Prostate gland (tissue), 2 donors: ENCODE measurements around the gene ABCA13. TPM values are rescaled to one million over a fixed set of nuclear protein-coding genes. Genes with fewer than 3 reads are reported as not detected.

ENCODE experiments used
- DNase-seq: peaks from one replicate; pipeline ENCODE4 v3.0.0-alpha.2; 2019; ENCODE audit warnings: low spot score
- H3K27ac ChIP-seq, 2 donors: fragments of 200-600 bp; sonication (generic); 2 replicates each; pipeline ENCODE4 v1.5.1; 2017 to 2019
- H3K27me3 ChIP-seq: fragments of 200-600 bp; sonication (generic); replicated peaks from 2 replicates; pipeline ENCODE4 v1.5.1; 2019; ENCODE audit not compliant: insufficient read depth
- H3K36me3 ChIP-seq, 2 donors: fragments of 200-600 bp; sonication (generic); 1 replicate in 1 of 2; 2 replicates in 1 of 2; pipeline versions ENCODE4 v1.5.1 to v1.8.1; 2017 to 2019
- H3K4me1 ChIP-seq: fragments of 200-600 bp; sonication (generic); replicated peaks from 2 replicates; pipeline ENCODE4 v1.5.1; 2019
- H3K4me3 ChIP-seq, 2 donors: fragments of 200-600 bp; sonication (generic); 2 replicates each; pipeline ENCODE4 v1.5.1; 2017 to 2019
- H3K9me3 ChIP-seq: fragments of 200-600 bp; sonication (generic); 2 replicates; pipeline ENCODE4 v1.5.1; 2017
- CTCF ChIP-seq, 4 experiments: fragments of 200-600 bp in 2 of 4; fragments of 450-650 bp in 2 of 4; sonication (generic) in 2 of 4; IDR thresholded peaks; 1 replicate in 3 of 4; 2 replicates in 1 of 4; pipeline ENCODE4 v1.5.1; 2016 to 2019; ENCODE audit warnings: antibody characterized with exemption in 4 of 4, mild to moderate bottlenecking in 2 of 4, moderate library complexity in 2 of 4
- POLR2A ChIP-seq: fragments of 450-650 bp; IDR thresholded peaks from one replicate; pipeline ENCODE4 v1.6.1; 2016; ENCODE audit warnings: antibody characterized with exemption, mild to moderate bottlenecking
- POLR2AphosphoS5 ChIP-seq: sonication (generic); formaldehyde crosslinking; IDR thresholded peaks from one replicate; pipeline ENCODE4 v1.6.1; 2017; ENCODE audit warnings: antibody characterized with exemption
- WGBS: methylation state at CpG from one replicate; pipeline ENCODE4 v1.1.5; 2018; 5-methylcytosine and 5-hydroxymethylcytosine counted together
- intact Hi-C: fragments of 100-400 bp; cut with DNase I; formaldehyde crosslinking; loops from one replicate; pipeline ENCODE4 v1.14.2; 2022
- total RNA-seq, 2 donors: library from RNA; depleted of rRNA; stranded (reverse); fragments of >200 nt; gene quantifications; one replicate each; pipeline ENCODE4 v1.1.0, GENCODE V29; 2016

ABCA13 gene
- total RNA-seq, 2 donors from 2014 or later, result 0.14 to 3.5 TPM

DNA sequence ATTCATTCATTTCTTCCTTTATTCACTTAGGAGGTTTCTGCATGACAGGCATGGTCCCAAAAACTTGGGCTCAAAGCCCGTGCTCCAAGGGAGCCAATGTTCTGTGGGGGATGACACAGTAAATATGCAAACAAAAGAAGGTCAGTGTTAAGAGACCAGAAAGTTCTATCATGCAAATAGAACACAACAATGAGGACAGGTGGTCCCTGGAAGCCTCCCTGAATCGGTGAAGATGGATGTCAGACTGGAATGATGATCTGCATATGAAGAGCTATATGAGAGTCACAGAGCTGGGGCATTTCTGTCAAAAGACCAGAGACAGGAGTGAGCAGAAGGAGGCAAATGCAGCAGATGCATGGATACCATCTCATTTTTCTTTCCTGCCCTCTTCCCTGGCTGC lies 129.0 kb downstream of the ABCA13 start:
- intact Hi-C loops, result no loop called here
- H3K27me3 ChIP-seq, result no peaks in the 10 kb centered on the region
- H3K4me3 ChIP-seq, result no peak overlapping the region
- H3K4me1 ChIP-seq, result no peaks in the 10 kb centered on the region
- DNase-seq, result no peak
- no peak for TF ChIP-seq POLR2A
- no peak for TF ChIP-seq POLR2AphosphoS5
- TF ChIP-seq CTCF (IDR thresholded peaks at IDR 0.05), result no peak
- no peak overlapping the region for H3K27ac ChIP-seq
- H3K9me3 ChIP-seq, result no peaks in the 10 kb centered on the region
- 41% methylated on average over 2 of the region's 2 CpGs for WGBS
- no peaks in the 10 kb centered on the region for H3K36me3 ChIP-seq

GRCh38 chr7:48301201-48301600 lies 129.9 kb downstream of the ABCA13 start:
- TF ChIP-seq POLR2A (no peak), CTCF (IDR thresholded peaks at IDR 0.05) (no peak)
- 35% methylated on average over 3 of the region's 3 CpGs for WGBS
- Histone ChIP-seq H3K4me3 (no peak overlapping the region), H3K9me3 (no peaks in the 10 kb centered on the region), H3K27ac (no peak overlapping the region), H3K36me3 (no peaks in the 10 kb centered on the region), H3K4me1 (no peaks in the 10 kb centered on the region), H3K27me3 (no peaks in the 10 kb centered on the region)
- intact Hi-C loops, result no loop called here
- no peak for DNase-seq

- H3K27ac ChIP-seq, result no peak overlapping the region
- H3K27me3 ChIP-seq, result no peaks in the 10 kb centered on the region
- H3K36me3 ChIP-seq, result no peaks in the 10 kb centered on the region
- TF ChIP-seq POLR2AphosphoS5 (no peak), CTCF (IDR thresholded peaks at IDR 0.05) (no peak), POLR2A (no peak)
- no peak overlapping the region for H3K4me3 ChIP-seq
- 46% methylated on average over 1 of the region's 1 CpG for WGBS
- intact Hi-C loops, result no loop called here
- DNase-seq, result no peak
- no peaks in the 10 kb centered on the region for H3K9me3 ChIP-seq
- no peaks in the 10 kb centered on the region for H3K4me1 ChIP-seq
Observed at GRCh38 chr7:48304641-48305040, 133.4 kb downstream of the ABCA13 start.

DNA sequence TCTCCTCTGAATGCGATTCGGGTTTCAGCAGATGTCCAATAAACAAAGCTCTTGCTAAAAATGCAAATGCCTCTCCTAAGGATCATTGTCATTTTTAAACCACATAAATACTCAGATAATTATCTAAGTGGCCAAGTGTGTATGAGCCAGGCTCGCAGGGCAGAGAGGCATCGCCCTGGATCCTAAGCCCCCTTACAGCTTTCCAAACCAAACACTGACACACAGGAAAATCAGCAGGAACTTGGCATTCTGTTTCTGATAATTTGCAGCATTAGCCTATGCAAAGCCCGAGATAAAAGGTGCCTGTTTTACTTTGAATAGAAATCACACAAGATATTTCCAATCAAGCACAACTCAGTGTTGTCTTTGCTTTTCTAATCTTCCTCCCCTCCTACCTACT lies 134.4 kb downstream of the ABCA13 start:
- TF ChIP-seq POLR2A (no peak), CTCF (IDR thresholded peaks at IDR 0.05) (no peak), POLR2AphosphoS5 (no peak)
- Histone ChIP-seq H3K4me3 (no peak overlapping the region), H3K36me3 (no peaks in the 10 kb centered on the region), H3K27me3 (no peaks in the 10 kb centered on the region), H3K27ac (no peak overlapping the region), H3K4me1 (no peaks in the 10 kb centered on the region), H3K9me3 (no peaks in the 10 kb centered on the region)
- 75% methylated on average over 5 of the region's 5 CpGs for WGBS
- intact Hi-C loops, result no loop called here
- DNase-seq, result no peak

DNA sequence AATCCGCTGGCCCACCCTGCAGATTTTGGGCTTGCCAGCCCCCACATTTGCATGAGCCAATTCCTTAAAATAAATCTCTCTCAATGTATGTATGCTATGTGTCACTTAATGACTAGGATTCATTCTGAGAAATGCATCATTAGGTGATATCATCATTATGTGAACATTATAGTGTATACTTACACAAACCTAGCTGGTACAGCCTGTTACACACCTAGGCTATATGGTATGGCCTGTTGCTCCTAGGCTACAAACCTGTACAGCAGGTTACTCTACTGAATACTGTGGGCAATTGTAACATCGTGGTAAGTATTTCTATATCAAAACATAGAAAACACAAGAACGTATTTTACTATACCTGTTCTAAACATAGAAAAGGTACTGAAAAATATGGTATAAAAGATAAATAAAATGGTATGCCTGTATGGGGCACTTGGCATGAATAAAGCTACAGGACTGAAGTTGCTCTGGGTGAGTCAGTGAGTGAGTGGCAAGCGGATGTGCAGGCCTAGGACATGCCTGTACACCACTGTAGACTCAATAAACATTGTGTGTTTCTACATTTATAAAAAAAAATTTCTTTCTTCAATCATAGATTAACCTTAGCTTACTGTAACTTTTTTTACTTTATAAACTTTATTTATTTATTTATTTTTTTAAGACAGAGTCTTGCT lies 135.9 kb downstream of the ABCA13 start:
- Histone ChIP-seq H3K36me3 (no peaks in the 10 kb centered on the region), H3K9me3 (no peaks in the 10 kb centered on the region), H3K4me1 (no peaks in the 10 kb centered on the region), H3K27me3 (no peaks in the 10 kb centered on the region), H3K4me3 (no peak overlapping the region), H3K27ac (no peak overlapping the region)
- TF ChIP-seq POLR2AphosphoS5, result no peak
- TF ChIP-seq CTCF (IDR thresholded peaks at IDR 0.05), result no peak
- no peak for TF ChIP-seq POLR2A
- intact Hi-C loops, result no loop called here
- DNase-seq, result no peak
- WGBS, result 78% methylated on average over 4 of the region's 4 CpGs
